Non-pigmented ciliary epithelial cell (primary cell): ENCODE data around the gene ITGB1.
"Not testable (repeated sequence)": the region's sequence is repeated elsewhere in the genome, so short reads cannot be mapped to it uniquely, and the experiment has no call there.

Experiments
- DNase-seq: peaks from one replicate; pipeline ENCODE4 v3.0.0-alpha.2; 2010; ENCODE audit warnings: low read depth

Gene ITGB1

DNA sequence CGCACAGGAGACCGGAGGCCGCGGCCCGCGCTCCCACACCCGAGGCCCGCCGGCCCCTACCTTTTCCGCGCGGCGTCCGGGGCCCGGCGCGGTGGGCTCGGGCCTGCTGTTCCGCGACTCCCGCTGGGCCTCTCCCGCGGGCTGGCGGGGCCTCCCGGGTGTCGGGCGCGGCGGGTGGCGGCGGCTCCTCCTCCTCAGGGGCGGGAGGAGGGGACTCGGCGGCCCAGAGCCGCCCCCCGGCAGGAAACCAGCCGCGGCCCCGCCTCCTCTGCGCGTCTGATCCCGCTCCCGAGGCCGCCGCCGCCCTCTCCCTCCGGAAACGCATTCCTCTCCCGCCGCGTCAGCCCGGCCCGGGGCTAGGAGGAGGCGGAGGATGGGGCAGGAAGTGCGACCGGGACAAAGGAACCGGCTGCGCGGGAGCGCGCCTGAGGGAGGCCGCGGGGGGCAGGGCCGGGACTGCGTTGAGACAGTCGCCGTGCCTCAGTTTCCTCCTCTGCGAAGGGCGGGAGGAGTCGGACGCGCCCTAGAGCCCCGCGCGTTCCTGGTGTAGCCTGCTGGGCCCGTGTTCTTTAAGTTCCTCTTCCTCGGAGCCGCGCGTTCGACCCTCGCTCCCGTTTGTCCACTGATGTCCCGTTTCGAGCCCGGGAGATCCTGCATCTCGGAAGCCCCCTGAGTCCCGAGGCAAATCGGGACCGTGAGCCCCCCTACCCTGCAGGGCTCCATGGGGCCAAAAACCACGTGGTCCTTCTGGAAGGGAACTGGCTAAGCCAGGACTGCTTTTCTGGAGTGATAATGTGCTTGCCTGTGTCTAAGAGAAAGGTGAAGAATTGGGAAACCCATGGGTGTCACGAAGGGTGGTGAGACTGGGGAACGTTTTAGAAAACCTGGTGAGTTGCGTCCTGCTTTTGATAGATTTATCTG, at the start of gene ITGB1:
TSS of gene ITGB1 (minus strand) at position 146 of the 921 bp plus-strand sequence. CDS start 22,672 bp downstream, outside the sequence.
- DNase-seq: peak; percentile 71

DNA sequence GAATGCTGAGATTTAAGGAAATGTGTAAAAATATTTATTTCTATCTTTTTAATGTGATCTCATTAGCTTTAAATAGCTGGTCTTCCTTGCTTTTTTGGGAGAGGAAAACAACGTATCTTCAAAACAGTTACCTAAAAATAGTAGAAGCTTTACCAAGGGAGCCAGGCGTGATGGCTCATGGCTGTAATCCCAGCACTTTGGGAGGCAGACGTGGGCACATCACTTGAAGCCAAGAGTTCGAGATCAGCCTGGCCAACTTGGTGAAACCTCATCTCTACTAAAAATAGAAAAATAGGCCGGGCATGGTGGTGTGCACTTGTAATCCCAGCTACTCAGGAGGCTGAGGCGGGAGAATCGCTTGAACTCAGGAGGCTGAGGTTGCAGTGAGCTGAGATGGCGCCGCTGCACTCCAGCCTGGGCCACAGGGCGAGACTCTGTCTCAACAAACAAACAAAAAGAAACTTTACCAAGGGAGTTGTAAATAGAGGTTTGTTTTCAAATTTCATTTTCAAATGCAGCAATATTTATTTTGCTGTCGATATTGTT, 48.4 kb upstream of the ITGB1 start:
- DNase-seq: no peak

DNA sequence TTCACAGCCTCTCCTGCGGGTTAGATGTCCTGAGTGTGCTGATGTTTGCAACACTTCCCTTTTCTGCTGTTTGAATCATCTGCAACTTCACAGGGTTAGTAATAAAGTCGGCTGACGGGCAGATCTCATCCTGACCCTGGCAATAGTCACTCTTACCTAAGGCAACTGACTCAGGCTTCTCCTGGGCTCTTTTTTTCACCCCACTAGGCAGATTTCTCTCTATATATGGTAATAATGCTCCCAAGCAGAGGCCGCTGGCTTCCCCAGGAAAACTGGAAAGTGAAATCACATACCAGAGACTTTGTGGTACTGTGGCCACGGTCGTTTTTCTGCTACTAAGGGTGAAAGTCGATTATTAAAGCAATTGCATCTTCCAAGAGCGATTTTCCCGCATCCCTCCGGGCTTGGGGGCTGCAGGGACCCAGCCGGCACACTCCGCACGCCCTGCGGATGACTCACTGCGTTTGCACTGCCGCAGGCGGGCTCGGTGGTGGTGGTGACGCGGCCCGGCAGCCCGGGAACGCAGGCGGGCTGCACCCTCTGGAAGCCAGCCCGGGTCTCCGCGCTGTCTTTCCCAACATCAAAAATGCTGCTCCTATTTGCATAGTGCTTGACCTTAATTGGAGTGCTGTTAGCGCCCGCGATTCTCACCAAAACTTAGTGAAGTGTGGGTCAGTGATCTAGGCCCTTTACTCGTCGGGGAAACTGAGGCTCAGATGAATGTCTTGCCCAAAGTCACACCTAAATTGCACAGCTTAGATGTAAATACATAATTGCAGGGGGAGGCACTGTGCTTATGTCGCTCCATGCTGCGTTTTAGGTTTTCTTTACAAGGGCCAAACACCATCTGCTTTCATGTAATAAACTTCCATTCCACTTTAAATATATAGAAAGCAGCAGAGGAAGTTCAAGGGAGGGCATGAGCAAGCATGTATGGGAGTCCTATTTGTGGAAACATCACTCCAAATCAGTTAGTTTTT, 47.6 kb upstream of the ITGB1 start:
- DNase-seq: peak; percentile 93

DNA sequence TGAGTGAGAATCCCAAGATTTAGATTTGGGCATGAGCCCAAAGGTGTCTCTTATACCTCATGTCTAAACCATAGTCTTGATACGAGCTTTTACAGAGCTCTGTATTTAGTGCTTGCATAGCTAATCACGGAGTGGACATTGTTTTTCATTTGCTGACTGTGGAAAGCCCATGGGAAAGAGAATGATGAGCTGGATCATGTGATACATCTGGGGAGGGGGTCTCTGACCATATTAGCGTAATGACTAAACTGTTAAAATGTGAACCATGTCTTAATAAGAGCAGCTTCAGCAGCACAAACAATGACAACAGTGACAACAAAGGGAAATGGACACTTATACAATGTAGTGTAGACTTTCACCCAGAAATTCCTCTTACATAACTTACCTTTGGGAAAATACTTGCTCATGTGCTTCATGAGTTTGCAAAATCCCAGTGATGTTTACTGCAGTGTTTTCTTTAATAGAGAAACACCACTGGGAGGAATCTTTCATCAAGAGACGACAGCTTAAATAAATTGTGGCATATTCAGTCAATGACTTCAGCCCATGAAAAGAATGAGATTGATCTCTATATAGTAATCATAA, 44.0 kb upstream of the ITGB1 start:
- DNase-seq: no peak

DNA sequence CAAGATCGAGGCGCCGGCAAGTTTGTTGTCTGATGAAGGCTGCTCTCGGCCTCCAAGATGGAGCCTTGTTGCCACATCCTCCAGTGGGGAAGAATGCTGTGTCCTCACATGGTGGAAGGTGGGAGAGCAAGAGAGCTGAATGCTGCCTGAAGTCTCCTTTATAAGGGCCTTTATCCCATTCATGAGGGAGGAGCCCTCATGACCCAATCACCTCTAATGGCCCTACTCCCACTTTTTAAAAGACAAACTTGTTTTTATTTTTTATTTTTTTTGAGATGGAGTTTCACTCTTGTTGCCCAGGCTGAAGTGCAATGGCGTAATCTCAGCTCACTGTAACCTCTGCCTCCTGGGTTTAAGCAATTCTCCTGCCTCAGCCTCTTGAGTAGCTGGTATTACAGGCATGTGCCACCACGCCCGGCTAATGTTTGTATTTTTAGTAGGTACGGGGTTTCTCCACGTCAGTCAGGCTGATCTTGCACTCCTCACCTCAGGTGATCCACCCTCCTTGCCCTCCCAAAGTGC, 40.1 kb upstream of the ITGB1 start:
- not testable (repeated sequence) for DNase-seq

DNA sequence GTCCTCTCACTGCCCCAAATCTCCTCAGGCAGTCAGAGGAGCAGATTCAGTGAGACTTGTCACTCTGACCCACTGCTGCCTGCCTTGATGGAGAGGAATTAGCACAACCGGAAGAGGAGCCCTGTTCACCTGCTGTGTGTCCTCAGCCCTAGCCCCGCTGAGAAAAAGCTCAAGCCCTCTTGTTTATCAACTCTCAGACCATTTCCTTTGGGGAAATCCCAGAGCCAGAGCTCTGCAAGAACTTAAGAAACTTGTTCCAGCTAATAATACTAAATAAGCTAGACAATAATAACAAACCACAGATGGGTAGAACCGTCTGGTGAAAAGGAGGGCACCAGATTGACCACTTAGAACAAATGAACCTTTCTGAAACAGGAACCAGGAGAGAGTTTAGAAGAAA, 37.7 kb upstream of the ITGB1 start:
- no peak for DNase-seq

DNA sequence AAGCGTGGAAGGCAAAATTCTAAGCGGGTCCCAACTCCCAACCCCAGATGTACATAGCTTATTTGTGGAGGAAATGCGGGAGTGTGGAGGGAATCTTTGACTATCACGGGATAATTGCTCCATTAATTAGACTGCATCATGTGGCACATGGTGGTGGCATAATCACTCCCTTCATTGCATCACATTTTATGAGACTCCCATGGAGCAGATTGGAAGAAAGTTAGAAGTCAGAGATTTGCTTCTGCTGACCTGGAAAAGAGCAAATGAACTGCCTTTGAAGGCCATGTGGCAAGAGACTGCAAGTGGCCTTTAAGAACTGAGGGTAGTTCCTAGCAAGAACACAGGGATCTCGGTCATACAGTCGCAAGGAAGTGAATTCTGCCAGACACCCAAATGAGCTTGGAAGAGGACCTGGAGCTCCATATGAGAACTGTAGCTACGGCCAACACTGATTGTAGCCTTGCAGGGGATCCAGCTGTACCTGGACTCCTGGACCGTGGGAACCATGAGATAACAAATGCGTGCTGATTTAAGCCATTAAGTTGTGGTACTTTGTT, 37.1 kb upstream of the ITGB1 start:
- no peak for DNase-seq

DNA sequence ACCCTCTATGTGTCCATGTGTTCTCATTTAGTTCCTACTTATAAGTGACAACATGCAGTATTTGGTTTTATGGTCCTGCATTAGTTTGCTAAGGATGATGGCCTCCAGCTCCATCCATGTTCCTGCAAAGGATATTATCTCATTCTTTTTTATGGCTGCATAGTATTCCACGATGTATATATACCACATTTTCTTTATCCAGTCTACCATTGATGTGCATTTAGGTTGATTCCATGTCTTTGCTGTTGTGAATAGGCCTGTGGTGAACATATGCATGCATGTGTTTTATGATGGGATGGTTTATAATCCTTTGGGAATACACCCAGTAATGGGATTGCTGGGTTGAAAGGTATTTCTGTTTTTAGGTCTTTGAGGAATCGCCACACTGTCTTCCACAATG, 36.6 kb upstream of the ITGB1 start:
- DNase-seq: not testable (repeated sequence)

DNA sequence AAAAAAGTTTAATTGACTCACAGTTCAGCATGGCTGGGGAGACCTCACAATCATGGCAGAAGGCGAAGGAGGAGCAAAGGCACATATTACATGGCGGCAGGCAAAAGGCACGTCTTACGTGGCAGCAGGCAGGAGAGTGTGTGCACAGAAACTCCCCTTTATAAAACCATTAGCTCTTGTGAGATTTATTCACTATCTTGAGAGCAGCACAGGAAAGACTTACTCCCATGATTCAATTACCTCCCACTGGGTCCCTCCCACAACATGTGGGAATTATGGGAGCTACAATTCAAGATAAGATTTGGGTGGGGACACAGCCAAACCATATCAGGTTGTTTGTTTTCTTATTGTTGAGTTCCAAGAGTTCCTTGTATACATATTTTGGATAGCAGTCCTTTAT, 34.3 kb upstream of the ITGB1 start:
- DNase-seq: not testable (repeated sequence)

DNA sequence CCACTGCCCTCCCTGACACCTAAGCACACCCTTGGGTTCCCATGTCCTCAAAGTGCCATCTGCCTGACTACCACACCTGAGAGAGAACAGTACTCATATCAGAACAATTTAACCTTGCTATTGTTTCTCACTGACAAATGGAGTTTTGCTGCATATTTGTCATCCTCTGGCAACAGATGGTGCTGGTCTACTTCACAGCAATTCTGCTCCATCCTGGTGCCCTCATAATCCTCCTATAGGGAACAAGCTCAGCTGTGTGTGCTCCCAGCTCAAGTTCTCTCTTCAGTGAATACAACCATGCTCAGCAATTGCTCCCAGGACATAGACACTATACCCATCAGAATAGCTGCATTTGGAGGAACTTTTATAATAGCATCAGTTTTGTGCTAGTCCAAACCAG, 32.8 kb upstream of the ITGB1 start:
- DNase-seq: no peak

DNA sequence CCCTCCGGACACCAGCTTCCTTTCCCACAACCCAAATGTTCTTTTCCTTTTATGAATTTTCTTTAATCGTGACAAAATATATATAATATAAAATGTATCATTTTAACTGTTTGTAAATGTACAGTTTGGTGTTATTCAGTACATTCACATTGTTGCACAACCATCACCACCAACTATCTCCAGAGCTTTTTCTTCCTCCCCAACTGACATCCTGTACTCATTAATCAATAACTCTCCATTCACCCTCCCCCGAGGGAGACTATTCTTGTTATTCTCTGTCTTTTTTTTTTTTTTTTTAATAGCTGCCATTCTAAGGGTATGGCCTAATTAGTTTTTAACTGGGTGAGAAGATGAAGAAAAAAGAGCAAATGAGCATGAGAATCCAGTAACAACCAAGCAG, 30.6 kb upstream of the ITGB1 start:
- no peak for DNase-seq

DNA sequence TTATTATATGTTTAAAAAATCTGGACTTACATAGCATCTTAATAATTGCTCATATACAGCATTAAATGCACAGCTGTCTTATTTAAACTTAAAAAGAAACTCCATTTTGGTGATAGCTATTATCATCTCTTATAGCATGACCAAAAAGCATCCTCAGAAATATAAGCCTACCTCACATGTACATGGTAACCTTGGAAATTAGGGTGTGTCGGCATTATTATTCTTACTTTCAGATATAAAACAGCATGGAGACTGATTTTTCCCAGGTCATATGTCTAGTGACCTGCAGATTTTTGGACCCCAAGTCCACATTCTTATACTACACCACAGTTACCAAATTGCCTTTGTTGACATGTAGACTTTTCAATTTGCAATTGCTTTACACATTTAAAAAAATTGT, 29.1 kb upstream of the ITGB1 start:
- no peak for DNase-seq

DNA sequence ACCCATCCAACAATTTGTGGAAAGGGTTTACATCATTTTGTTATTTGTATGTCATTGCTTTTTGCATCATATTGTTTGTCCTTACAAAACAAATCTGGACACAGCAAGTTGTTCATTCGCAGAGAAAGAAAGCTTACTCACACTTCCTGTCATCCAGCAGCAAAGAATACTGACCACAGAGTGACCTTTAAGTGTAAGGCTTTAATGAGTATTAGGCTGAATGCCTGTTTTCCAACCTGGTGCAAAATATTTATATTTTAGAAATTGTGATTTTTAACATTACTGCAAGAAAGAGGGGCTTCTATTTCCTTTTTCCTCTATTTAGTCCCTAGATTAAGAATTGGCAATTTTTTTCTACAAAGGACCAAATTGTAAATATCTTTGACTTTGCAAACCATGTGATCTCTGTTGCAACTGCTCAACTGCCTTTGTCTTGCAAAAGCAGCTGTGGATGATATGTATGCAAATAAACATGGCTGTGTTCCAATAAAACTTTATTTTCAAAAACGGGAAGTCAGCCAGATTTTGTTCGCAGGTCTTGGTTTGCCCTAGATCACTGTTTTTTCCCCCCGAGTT, 27.8 kb upstream of the ITGB1 start:
- DNase-seq: no peak

DNA sequence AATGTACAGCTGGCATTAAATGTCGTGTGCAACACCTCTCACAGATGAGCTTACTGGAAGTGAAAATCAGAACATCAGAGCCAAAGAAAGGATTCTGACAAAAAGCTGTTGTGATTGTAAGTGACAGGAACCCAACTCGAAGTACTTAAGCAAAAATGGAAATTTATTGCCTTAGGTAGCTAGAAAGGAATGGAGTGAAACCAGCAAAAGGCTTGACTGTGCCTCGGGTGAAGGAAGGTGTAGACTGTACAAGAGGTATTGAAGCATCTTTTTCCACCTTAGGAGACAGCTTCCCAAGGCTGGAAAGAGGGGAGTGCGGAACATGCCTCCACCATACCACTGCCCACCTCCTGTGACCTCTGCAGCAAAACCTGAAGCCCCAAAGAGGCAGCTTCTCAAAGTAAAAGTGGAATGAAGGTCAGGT, 27.3 kb upstream of the ITGB1 start:
- no peak for DNase-seq

DNA sequence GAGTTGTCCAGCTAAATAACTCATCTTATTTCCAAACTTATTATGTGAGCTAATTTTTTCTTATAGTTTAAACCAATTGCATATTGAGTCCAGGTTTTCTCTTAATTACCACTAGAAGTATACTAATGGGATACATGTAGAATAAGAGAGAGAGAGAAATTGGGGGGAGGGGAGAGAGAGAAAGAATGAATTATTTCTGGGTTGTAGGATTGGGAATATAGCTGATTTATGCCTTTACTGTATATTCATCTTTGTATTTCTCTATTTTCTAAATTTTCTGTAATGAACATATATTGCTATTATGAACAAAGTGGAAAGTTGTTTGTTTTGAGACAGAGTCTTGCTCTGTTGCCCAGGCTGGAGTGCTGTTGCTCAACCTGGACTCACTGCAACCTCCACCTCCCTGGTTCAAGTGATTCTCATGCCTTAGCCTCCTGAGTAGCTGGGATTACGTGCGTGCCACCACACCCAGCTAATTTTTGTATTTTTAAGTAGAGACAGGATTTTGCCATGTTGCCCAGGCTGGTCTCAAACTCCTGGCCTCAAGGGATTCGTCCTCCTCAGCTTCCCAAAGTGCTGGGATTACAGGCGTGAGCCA, 26.1 kb upstream of the ITGB1 start:
- no peak for DNase-seq

DNA sequence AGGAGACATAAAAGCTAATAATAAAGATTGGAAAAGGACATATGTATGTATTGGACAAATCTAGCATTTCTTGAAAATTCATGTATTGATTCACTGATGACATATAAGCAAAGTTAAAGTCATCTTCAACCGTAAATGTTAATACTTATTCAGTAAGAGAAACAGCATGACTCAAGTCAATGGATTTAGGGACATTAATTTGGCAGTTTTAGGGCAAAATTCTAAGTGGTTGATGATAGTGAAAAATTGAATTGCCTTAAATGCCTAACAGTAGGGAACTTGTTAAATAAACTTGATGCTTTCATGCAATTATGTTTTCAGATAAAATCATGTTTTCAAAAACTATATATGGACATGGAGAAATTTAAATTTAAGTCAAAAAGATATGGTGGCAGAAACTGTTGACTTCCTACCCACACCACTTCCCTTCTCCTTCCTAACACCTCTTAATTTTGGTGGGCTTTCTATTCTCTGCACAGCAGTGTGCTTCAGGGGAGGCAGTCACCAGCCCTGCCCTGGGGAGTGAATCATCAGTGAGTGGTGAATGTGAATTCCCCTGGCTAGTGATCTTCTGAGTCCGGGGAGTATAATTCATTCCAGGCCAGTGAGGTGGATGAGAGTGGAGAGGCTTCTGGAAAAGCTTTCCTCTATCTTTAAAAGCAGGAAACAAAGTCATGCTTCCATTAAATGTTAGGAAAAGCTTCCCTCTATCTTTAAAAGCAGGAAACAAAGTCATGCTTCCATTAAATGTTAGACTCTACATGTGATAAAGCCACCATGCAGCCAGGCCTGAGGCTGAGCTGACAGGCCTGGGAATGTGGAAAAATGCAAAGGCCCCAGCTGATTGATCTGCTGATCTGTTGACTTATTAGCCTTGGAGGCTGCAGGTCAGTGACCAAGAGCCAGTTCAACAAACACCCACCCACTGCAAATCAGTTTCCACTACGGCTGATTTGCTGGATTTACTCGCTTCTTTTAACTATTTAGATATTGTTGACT, 25.2 kb upstream of the ITGB1 start:
- peak; percentile 90 for DNase-seq

DNA sequence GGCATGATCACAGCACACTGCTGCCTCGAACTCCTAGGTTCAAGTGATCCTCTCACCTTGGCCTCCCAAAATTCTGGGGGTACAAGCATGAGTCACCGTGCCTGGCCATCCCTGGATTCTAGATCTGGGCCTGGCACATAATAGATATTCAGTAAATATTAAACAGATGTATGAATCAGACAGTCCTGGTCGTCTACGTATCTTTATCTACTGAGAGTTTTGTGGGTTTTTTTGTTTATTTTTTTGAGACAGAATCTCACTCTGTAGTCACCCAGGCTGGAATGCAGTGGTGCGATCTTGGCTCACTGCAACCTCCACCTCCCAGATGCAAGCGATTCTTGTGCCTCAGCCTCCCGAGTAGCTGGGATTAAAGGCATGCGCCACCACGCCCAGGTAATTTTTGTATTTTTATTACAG, 24.3 kb upstream of the ITGB1 start:
- DNase-seq: peak; percentile 74

DNA sequence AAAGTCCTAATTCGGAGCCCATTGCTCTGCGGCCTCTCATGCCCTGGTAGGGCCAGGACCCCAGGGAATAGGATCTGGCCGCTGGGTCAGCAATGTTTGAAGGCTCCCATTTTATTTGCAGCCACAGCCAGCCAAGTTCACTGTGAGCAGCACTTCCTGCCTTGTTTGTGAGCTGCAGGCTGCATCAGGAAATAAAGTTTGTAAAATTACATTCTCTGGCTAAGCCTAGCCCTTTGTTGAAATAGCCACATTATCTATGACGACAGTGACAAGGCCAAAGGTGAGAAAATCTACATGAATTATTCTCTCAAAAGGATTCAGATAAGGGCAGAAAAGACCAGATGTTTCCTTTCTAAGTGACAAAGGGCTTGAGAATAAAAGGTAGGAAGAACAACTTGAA, 23.7 kb upstream of the ITGB1 start:
- no peak for DNase-seq
